Peyer's patch (tissue), 4 donors: ENCODE results near the gene B9D1. TPM values are rescaled to one million over a fixed set of nuclear protein-coding genes. Genes with fewer than 3 reads are reported as not detected.

Experiments
- DNase-seq, 3 donors: peaks; one replicate each; pipeline ENCODE4 v3.0.0-alpha.2; 2017 to 2019
- H3K27ac ChIP-seq, 4 donors: fragments of 200-600 bp; sonication (generic); one replicate each; pipeline ENCODE4 v1.5.1; 2016 to 2019
- H3K27me3 ChIP-seq, 2 donors: fragments of 200-600 bp; sonication (generic); one replicate each; pipeline ENCODE4 v1.5.1; 2019
- H3K36me3 ChIP-seq, 3 donors: fragments of 200-600 bp; sonication (generic); one replicate each; pipeline ENCODE4 v1.5.1; 2016 to 2019
- H3K4me1 ChIP-seq, 4 donors: fragments of 200-600 bp; sonication (generic); one replicate each; pipeline ENCODE4 v1.5.1; 2016 to 2019
- H3K4me3 ChIP-seq, 4 donors: fragments of 200-600 bp; sonication (generic); 1 replicate in 3 of 4; 2 replicates in 1 of 4; pipeline ENCODE4 v1.5.1; 2016 to 2019; ENCODE audit warnings: mild to moderate bottlenecking in 1 of 4
- H3K9me3 ChIP-seq, 4 donors: fragments of 200-600 bp; sonication (generic); one replicate each; pipeline ENCODE4 v1.5.1; 2016 to 2019; ENCODE audit warnings: mild to moderate bottlenecking in 1 of 4
- POLR2A ChIP-seq, 2 donors: fragments of 450-650 bp; IDR thresholded peaks; one replicate each; pipeline ENCODE4 v1.5.1; 2017; ENCODE audit warnings: antibody characterized with exemption in 2 of 2, mild to moderate bottlenecking in 2 of 2, moderate library complexity in 2 of 2
- total RNA-seq, 4 donors: library from RNA; depleted of rRNA; stranded (reverse); fragments of >200 nt; gene quantifications; one replicate each; pipeline ENCODE4 v1.1.0, GENCODE V29; 2016
- TF ChIP-seq, protein P1 (sequence below), 6 experiments: fragments of 450-650 bp in 4 of 6; fragments of 200-600 bp in 2 of 6; sonication (generic) in 1 of 6; IDR thresholded peaks; one replicate each; pipeline ENCODE4 v1.5.1; 2017 to 2019; ENCODE audit warnings: antibody characterized with exemption in 6 of 6, mild to moderate bottlenecking in 3 of 6, moderate library complexity in 1 of 6

Gene B9D1
- total RNA-seq, 4 donors from 2014 or later: 4.5 to 15.7 (median 5.6) TPM; not detected in 1

DNA sequence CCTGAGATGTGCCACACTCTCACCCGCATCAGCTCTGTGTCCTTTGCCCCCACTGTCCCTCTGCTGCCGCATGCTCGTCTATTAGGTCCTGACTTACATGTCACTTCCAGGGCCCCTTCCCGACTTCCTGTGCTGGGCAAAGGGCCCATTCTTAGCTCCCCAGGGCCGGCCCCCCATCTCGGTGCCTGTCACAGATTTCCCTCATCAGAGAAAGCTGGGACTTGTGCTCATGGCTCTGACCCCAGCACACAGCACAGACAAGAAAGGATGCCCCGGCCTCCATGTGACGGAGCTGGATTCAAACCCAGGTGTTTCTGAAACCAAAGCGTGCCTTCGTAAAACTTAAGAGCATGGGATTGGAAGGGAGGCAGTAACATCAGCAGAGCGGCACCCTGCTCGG, 9.9 kb upstream of the B9D1 start:
- Histone ChIP-seq H3K4me3 (no peak overlapping the region), H3K4me1 (peaks cover 3 to 18% (median 7%) of the 10 kb centered on the region in 4 donors), H3K27ac (no peak overlapping the region), H3K9me3 (no peaks in the 10 kb centered on the region), H3K36me3 (no peaks in the 10 kb centered on the region), H3K27me3 (no peaks in the 10 kb centered on the region)
- no peak for TF ChIP-seq POLR2A (IDR thresholded peaks at IDR 0.05)
- TF ChIP-seq, protein P1, sequence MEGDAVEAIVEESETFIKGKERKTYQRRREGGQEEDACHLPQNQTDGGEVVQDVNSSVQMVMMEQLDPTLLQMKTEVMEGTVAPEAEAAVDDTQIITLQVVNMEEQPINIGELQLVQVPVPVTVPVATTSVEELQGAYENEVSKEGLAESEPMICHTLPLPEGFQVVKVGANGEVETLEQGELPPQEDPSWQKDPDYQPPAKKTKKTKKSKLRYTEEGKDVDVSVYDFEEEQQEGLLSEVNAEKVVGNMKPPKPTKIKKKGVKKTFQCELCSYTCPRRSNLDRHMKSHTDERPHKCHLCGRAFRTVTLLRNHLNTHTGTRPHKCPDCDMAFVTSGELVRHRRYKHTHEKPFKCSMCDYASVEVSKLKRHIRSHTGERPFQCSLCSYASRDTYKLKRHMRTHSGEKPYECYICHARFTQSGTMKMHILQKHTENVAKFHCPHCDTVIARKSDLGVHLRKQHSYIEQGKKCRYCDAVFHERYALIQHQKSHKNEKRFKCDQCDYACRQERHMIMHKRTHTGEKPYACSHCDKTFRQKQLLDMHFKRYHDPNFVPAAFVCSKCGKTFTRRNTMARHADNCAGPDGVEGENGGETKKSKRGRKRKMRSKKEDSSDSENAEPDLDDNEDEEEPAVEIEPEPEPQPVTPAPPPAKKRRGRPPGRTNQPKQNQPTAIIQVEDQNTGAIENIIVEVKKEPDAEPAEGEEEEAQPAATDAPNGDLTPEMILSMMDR (IDR thresholded peaks at IDR 0.05): no peak
- peak in 1 of 3 donors; percentile 40 for DNase-seq

DNA sequence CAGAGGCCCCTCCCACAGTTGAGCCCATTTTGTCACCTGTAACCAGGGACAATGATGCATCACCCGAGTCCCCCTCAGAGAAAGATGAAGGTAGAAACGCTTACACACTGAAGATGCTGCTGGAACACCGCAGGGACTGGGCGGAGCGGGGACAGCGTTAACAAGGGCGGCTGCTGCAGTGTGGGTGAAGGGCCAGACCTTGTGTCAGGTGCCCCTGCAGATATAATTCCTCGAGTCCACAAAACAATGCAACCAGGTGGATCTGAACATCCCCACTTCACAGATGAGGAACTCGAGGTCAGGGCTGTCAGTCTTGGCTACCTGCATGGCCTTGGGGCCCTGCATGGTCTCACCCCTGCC, 9.5 kb upstream of the B9D1 start:
- peaks cover 3 to 18% (median 6%) of the 10 kb centered on the region in 4 donors for H3K4me1 ChIP-seq
- no peak for TF ChIP-seq POLR2A (IDR thresholded peaks at IDR 0.05)
- TF ChIP-seq, protein P1 (IDR thresholded peaks at IDR 0.05): no peak
- no peak overlapping the region for H3K27ac ChIP-seq
- H3K36me3 ChIP-seq: no peaks in the 10 kb centered on the region
- DNase-seq: no peak
- H3K4me3 ChIP-seq: no peak overlapping the region
- no peaks in the 10 kb centered on the region for H3K9me3 ChIP-seq
- no peaks in the 10 kb centered on the region for H3K27me3 ChIP-seq

DNA sequence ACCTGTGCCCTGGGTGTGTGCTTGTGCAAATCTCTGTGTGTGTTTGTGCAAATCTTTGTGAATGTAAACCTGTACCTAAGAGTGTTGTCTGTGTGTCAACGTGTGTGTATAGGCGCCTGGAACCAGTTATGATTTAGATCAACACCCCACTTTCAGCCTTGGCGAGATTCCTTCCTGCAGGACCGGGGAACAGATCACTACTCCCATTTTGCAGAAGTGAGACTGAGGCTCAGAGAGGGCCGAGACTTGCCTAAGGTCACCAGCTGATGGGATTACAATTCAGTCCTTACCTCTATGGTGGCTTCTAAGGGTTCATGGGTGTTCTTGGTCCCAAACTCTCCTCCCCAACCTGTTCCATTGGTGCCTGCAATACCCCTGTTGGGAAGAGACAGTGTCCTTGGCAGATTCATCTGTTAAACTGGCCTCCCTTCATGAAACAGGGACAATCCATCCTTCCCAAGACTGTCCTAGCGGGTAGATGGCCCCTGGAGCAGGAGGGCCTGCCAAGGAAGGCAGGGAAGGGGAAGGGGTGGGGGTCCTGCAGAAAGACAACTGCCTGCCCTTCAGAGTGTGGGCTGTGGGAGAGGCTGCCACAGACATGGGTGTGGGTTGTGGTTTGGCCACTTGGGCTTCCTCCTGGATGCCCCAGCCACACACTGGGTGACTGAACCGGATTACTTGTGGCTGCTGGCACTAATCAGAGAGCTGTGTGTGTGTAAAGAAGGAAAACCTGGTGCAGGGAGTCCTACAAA, 8.9 kb upstream of the B9D1 start:
- H3K4me3 ChIP-seq: no peak overlapping the region
- H3K9me3 ChIP-seq: no peaks in the 10 kb centered on the region
- no peak overlapping the region for H3K27ac ChIP-seq
- H3K4me1 ChIP-seq: peaks cover 0 to 18% (median 4%) of the 10 kb centered on the region in 4 donors
- H3K27me3 ChIP-seq: no peaks in the 10 kb centered on the region
- peak in 1 of 3 donors; percentile 43 for DNase-seq
- H3K36me3 ChIP-seq: no peaks in the 10 kb centered on the region
- TF ChIP-seq, protein P1 (IDR thresholded peaks at IDR 0.05): no peak
- no peak for TF ChIP-seq POLR2A (IDR thresholded peaks at IDR 0.05)

DNA sequence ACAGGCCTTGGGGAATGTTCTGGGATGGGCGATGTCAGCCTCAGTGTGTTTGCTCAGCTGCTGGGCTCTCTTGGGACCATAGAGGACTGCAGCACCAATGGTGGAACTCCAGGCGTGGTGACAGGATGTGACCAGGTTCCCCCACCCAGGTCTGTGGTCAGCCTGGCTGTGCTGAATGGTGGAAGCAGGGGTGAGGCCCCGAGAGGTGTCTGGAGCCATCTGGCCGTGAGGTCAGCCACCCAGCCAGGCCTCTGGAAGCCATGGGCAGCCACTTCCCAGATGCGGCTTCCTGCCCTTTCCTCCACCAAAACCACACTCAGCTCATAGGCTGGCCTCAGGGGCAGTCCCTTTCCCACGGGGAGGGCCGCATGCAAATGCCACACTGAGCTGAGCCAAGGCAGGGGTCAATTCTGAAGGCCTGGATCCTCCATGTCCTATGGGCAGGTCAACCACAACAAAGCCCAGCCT, 8.0 kb upstream of the B9D1 start:
- Histone ChIP-seq H3K27ac (peak overlapping the region in 2 of 4 donors; percentile 7 to 25), H3K4me3 (no peak overlapping the region), H3K9me3 (no peaks in the 10 kb centered on the region), H3K4me1 (peaks cover 0 to 18% (median 4%) of the 10 kb centered on the region in 4 donors), H3K27me3 (no peaks in the 10 kb centered on the region), H3K36me3 (no peaks in the 10 kb centered on the region)
- peak in 2 of 3 donors; percentile 56 to 72 for DNase-seq
- TF ChIP-seq, protein P1 (IDR thresholded peaks at IDR 0.05): no peak
- TF ChIP-seq POLR2A (IDR thresholded peaks at IDR 0.05): no peak

DNA sequence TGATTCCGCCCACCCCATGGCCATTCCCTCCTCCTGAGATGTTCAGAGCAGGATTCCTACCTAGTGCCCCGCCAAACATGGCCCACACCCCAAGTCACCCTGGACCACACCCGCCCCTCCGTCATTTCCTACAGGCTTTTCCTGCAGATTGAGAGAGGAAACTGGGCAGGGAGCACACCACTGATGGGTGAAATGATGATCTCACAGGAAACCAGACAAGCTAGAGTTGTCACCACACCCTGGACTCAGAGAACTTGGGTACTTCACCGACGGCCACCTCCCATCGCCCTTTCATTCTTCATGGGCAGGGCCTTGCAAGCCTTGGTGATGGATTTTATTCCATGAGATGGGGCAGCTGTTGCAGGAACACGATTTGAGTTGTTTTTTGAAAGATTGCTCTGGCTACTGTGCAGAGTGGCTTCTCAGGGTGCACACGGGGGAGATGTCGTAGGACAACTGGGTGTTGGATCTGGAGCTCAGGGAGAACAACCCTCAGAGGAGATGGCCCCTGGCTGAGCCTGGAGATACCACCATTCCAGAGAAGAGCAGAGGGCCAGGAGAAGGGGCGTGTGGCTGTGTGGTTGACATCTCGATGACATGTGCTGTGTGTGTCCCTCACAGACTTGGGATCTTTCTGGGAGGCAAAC, 7.4 kb upstream of the B9D1 start:
- Histone ChIP-seq H3K4me3 (no peak overlapping the region), H3K27ac (peak overlapping the region in 2 of 4 donors; percentile 7 to 19), H3K4me1 (peaks cover 0 to 18% (median 4%) of the 10 kb centered on the region in 4 donors), H3K36me3 (no peaks in the 10 kb centered on the region), H3K27me3 (no peaks in the 10 kb centered on the region), H3K9me3 (no peaks in the 10 kb centered on the region)
- peak in 1 of 3 donors; percentile 59 for DNase-seq
- no peak for TF ChIP-seq POLR2A (IDR thresholded peaks at IDR 0.05)
- TF ChIP-seq, protein P1 (IDR thresholded peaks at IDR 0.05): no peak
